Activated naive CD4-positive, alpha-beta T cell treated with anti-CD3 and anti-CD28 coated beads, Interleukin-2, amount 50 U/mL, for 16 hours (primary cell): ENCODE data around the gene PXN.
"Not testable (repeated sequence)": the region's sequence is repeated elsewhere in the genome, so short reads cannot be mapped to it uniquely, and the experiment has no call there.

Source experiments
- DNase-seq: peaks from one replicate; pipeline ENCODE4 v3.0.0-alpha.2; 2020

Gene PXN

DNA sequence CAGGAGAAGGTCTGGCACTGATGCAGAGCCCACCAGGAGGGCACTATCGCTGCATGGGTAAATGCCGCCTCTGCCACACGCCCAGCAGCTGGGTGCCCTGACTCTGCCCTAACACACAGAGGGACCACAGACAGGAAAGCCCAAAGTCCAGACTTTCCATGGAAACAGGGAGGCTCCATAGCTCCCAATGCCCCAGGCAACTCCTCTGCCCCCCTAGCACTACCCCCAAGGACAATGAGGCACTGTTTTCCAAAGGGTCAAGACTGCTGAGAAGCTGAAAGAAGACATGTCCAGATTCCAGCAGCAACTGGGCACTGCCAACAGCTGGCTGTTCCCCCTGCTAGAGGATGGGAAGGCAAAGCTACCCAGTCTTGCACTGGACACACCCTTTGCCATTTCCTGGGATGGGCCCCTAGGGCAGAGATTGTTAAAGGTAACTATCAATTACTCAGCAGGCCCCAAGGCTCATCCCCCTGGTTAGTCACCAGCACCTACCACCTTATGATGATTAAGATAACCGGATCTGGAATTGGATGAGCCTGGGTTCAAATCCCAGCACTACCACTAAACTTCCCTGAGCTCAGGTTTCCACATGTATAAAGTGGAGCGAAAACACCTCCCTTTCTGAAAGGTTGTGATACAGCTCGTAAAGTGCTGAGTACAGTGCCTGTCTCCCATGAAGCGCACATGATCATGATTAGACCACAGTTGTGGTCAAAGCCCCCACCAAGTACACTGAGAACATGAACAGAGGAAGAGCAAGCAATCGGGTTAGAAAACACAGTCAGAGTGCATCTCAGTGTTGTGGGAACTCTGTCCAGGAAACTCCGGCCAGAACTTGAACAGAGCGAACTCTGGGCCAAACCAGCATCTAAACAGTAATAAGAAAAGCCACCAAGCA, 3.3 kb downstream of the PXN start:
- no peak for DNase-seq

DNA sequence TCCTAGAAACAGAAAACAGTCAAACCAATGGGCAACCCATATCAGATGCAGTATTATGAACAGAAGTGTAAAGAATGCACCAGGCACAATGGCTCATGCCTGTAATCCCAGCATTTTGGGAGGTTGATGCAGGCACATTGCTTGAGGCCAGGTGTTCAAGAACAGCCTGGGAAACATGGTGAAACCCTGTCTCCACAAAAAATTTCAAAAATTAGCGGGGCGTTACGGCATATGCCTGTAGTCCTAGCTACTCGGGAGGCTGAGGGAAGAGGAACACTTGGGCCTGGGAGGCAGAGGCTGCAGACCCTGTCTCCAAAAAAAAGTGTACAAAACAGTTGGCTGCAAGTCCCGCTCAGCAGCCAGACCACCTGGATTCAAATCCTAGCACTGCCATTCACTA, 4.9 kb downstream of the PXN start:
- DNase-seq, result no peak

DNA sequence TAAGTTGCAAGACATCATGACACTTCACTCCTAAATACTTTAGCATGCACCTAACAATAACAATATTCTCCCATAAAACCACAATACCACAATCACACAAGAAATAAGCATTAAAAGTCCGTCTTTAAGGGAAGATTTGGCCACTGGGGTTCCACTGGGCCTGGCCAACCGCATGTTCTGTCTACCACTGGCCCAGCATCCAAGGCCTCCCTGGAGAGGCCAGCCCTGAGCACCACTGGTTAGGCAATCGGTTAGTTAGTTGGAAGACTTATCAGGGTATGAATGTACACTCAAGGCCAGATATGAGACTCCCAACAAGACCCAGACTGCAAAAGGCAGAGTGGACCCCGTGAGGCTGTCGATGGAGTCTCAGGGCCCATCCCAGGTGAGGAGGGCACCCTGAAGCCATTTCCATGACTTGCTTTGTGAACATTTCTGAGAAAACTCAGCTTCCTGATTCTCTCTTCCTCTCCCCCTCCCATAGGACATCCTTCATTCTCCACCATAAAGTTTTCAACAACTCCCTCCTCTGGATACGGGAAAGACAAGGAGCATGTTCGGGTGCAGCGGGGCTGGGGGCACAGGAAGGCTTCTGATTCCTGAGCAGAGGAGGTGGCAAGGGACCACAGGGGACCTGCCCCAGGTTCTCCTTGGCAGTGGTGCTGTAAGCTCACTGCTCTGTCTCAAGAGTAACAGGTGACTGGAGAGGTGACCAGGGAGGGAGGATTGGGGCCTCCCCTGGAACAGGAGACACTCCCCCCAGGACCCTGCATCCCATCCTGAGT, 5.9 kb downstream of the PXN start:
- no peak for DNase-seq

DNA sequence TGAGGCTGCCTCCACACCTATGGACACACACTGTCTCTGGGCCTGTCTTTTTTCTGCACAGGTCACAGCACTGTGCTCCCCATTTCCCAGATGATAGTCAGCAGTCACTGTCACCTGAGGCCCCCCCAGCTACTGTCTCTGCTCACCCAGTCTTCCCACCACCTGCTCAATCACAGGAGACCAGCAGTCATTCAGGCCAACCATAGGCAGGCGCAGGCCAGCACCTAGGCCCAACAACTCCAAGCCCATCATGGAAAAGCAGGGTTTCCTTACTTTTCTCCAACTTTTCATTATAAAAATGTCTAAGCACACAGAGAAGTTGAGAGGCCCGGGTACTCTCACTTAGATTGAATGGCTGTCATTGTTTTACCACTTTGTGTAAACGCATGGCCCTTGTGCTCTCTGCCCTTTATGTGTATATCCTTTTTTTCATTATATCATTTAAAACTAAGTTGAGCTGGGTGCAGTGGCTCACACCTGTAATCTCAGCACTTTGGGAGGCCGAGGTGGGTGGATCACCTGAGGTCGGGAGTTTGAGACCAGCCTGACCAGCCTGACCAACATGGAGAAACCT, 7.1 kb downstream of the PXN start:
- DNase-seq, result no peak

DNA sequence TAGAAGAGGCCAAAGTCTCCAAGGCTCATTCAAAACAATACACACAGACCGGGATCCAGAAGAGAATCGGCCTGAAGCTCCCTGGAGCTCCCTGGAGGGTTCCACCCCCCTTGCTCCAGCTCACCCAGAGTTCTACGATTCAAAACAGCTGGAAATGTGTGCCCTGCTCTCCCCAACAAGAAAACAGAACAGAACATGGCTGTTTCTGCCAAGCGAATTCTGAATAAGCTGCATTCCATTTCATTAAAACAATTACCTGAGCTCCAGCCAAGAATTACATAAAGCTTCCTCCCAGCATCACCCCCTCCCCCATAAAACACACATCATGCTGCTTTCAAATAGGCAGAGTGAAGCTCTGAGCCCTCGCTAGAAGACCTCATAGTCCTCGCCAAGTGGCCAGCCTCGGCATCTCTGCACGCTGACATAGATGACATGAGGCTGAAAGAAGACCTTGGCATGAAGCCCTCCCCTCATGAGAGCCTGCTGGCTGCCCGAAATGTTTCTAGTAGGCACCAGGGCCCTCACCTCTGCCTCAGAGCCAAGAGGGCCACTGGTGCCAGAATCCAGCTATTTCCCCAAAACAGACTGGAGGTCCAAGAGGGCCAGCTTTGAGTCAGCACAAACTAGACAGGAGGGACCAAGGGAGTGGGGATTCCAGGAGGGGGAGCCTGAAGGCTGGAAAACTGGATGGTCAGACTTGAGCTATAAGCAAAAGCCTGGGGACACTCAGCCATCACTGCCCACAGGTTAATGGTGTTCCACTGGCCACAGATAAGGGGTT, 8.3 kb downstream of the PXN start:
- no peak for DNase-seq

DNA sequence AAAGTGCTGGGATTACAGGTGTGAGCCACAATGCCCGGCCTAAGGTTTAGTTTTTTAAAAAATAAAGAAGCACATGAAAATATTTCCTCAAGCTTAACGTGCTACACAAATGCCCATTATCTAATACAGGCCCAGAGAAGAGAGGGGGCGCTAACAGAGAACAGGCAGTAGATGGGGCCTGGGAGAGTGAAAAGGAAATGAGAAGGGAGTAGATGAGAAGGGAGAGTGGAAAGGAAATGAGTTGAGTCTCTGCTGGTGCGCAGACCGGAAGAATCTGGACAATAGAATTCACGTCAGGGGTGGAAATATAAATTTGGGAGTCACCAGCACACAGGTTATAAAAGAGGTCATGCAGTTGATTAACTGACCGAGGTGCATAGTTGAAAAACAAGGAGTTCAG, 10.7 kb downstream of the PXN start:
- no peak for DNase-seq

DNA sequence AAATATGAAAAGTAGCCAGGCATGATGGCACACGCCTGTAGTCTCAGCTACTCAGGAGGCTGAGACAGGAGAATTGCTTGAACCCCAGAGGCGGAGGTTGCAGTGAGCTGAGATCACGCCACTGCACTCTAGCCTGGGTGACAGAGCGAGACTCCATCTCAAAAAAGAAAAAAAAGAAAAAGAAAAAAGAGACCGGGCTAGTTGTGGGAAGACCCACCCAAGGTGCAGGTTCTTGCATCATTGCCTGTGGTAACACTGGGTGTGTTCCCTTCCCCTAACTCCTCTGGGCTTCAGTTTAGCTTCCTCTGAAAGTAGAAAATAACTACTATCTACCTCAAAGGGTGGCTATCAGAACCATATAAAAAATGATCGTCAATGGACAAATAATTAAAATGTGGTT, 12.2 kb downstream of the PXN start:
- not testable (repeated sequence) for DNase-seq

DNA sequence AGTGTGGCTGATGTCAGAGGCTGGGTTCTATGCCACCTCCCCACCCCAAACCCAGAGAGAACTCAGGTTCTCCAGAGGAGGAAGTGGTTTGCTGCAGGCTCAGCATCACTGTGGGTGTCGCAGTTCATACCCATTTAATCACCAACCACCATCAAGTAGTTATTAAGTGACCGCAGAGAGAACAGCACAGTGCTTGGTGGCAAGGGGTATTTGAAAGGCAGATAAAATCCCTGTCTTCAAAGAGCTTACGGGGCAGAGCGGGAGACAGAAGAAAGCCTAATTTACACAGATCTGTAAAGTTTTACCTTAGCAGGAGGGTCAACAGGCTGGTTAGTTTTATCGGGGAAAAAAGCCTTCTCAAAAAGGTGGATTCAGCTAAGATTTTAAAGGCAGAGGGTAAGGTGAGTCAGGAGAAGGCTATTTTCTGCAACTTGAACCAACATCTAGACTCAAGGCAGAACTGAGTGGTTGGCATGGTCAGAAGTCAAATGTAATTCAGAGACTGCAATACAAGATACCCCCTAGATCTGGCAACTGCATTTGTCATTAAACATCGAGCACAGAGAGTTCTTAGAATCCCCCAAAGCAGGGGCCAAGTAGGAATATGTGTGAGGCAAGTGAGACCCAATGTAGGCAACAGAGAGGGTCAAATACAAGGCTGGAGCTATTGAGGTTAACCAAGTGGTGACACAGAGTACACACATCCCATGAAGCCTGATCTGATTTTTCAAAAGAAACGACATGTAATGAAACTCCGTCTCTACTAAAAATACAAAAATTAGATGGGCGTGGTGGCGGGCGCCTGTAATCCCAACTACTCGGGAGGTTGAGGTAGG, 13.2 kb downstream of the PXN start:
- DNase-seq, result peak; percentile 65

DNA sequence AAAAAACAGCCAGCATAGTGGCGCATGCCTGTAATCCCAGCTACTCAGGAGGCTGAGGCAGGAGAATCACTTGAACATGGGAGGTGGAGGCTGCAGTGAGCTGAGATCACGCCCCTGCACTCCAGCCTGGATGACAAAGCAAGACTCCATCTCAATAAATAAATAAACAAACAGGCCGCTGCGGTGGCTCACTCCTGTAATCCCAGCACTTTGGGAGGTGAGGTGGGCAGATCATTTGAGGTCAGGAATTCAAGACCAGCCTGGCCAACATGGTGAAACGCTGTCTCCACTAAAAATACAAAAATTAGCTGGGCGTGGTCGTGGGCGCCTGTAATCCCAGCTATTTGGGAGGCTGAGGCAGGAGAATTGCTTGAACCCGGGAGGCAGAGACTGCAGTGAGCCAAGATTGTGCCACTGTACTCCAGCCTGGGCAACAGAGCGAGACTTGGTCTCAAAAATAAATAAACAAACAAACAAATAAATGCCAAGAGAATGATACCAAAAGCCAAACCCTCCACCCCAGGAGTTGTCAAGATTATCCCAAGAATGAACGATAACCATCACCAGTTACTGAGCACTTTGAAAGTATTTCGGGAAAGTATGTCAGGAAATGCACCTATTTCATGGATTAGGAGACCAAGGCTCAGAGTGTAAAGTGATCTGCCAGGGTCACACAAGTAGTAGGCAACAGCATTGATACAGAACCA, 14.0 kb downstream of the PXN start:
- not testable (repeated sequence) for DNase-seq

DNA sequence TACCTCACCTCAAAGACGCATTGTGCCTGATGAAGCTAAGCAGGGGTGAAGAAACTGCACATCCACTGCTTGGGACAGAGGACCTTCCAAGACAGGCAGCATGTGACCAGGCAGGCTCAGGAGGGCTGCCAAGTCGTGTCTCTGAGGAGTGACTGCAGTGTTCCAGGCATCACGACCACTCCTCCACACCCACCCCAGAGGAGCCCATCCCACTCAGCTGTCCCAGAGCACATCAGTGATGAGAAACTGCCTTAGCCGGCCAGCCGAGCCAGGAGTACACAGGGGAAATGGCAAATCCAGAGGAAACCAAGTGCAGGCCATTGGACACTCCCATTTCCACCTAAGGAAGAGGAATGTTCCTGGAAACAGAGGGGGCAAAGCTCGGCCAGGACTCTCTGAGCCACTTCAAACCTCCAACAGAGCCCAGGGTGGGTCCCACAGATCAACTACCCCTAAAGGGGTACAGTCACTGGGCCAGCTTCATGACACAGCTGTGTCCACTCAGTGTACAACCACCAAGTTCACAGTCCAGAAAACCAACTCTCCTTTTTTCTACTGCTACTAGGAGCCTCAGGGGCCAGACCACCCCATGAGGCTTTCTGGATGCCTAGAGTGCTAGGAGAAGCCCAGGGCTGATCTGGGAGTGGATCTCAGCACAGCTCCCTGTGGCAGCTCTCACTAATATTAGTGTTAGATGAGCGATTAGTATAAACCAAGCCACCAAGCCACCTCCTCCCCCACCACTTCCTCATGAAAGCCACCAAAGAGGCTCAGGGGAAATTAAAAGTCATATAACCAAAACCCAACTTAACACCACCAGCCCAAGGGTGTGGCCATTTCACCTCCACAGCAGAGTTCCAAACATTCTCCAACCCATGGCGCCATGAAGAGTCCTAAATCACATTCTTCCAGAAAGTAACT, 15.4 kb downstream of the PXN start:
- no peak for DNase-seq

DNA sequence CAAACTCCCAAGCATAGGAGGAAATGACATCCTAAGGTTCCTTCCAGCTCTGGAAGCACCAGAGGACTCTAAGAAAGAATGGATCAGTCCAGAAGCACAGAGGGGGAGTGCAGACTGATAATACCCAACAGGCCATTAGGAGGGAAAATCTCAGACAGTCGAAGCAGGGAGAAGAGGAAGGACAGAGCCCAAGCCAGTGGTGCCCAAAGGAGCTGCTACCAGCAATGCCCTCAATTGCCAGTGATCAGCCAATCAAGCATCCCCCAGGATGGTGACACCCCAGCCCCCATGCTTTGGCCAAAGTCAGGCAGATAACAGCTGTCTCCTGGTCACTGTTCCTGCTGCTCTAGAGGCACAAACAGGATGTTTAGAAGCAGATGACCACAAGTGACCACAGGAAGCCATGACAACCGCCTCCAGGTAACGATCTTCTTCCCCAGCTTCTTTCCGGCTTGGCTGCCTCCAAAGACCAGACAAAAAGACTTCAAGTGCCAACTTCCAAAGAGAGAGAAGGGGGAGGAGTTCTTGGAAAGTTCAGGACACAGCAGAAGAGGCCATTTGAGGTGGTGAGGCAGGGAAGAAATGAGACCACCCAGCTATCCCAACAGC, 16.2 kb downstream of the PXN start:
- DNase-seq, result no peak

DNA sequence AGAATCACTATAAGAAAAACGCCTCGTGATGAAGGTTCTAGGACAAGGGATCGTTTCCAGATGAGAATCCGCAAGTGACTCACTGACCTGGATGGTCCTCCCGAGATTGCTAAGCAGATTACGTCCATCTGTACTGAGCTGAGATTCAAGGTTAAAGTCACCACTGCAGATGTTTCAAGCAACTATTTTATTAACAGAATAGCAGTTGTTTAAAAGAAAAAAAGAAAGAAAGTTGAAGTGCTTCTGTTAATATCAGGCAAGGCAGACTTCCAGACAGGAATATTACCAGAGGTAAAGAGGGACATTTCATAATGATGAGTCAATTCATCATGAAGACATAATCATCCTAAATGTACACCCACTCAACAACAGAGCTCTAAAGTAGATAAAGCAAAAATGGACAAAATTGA, 17.9 kb downstream of the PXN start:
- DNase-seq, result no peak

DNA sequence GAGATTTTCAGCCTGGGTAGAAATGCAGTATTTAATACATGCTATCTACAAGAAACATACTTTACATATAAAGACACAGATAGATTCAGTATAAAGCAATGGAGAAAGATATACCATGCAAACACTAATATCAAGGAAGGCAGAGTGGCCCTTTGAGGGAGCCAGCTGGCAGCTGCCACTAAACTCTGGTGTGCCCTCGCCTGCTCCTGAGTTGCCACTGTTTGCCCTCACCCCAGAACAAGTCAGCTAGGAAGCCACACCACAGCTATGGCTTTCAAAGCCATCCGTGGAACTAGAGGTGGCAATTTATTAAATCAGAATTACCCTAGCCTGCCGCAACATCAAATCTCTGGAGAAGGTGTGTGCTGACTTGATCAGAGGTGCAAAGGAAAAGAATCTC, 18.3 kb downstream of the PXN start:
- no peak for DNase-seq

DNA sequence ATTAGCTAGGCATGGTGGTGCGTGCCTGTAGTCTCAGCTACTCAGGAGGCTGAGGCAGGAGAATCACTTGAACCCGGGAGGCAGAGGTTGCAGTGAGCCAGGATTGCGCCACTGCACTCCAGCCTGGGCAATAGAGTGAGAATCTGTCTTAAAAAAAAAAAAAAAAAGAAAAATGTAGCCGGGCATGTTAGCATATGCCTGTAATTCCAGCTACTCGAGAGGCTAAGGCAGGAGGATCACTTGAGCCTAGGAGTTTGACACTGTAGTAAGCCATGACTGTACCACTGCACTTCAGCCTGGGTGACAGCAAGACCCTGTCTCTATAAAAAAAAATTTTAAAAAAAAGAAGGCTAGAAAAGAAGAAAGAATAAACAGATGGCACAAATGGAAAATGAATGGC, 18.8 kb downstream of the PXN start:
- not testable (repeated sequence) for DNase-seq

DNA sequence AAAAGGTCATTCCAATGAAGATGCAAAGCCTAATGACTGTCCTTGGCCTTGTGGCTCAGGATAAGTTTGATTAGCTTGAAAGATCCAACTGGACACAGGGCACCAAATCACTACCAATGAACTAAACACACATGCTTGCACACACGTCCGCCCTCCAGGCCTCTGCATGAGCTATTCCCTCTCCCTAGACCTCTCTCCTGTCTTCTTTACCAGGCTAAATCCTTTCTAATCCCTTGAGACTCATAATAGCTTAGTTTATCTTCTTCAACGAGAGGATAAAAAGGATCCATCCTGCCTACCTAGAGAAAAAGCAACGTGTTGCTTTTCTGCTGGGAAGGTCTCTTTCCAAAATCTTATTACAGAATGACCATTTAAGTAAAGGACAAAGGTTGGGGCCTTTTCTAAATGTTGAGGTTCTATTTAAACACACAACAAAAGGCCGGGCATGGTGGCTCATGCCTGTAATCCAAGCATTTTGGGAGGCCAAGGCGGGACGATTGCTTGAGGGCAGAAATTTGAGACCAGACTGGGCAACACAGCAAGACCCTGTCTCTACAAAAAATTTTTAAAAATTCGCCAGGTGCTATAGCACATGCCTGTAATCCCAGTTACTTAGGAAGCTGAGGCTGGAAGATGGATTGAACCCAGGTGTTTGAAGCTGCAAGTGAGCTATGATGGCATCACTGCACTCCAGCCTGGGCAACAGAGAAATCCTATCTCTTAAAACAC, 22.4 kb downstream of the PXN start:
- no peak for DNase-seq

DNA sequence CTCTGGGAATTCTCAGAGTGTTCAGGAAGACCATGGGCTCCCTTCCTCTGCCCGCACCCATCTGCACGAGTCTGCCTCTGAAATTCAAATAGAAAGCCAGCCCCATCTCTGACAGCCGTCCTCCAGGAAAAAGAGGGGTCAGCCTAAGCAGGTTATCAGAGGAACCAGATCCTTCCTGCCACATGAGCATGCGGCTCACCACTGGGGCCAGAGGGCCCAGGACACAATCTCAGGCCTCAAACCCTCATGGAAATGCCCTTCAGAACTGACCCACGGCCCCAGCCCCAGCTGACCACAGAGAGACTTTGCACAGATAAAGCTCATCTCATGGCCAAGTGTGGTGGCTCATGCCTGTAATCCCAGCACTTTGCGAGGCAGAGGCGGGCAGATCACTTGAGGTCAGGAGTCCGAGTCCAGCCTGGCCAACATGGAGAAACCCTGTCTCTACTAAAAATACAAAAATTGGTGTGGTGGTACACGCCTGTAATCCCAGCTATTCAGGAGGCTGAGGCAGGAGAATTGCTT, 23.2 kb downstream of the PXN start:
- no peak for DNase-seq

DNA sequence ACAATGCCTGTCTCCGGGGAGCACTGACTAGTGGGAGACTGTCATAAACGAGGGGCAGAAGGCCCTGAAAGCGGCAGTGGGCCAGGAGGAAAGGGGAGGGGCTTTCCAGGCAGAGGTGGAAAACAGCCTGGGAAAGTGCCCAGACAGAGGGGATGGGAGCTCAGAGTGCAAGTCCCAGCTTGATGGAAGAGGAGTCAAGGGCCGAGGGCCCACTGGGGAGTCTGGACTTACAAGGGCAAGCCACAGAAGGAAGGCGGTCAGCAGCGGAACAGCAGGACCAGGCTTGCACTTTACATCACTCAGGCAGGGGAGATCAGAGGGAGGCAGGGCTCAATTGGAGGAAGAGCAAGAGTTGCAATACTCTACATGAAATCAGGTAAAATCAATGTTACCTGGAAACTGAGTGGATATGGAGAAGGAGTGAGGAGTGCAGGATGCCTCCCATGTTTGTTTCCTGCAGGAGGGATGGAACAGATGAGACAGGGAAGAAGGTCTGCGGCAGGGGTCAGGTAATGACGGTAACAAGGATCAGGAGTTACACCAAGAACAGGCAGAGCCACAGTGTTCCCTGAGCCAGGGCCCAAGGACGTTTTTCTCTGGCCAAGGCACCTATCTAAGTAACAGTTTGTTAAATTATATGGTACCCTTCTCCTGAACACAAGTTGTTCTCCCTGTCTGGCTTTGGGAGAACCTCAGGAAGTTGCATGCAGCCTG, 23.8 kb downstream of the PXN start:
- no peak for DNase-seq

DNA sequence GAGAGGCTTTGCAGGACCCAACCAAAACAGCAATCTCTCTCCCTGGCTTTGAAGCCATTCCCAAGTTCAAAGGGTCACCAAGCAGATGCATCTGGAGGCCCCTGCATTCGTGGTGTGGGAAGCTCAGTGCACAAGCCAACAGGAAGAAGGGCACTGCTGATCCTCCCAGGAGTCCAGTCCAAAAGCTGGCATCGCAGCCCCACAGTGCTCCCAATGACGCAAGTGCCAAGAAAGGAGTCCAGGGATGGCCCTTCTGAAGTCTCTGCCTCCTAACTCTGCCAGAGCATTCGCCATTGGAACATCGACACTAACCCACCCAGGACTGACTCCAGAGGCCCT, 25.1 kb downstream of the PXN start:
- no peak for DNase-seq
